ENCODE data around the gene NKD2. TPM values are rescaled to one million over a fixed set of nuclear protein-coding genes. Genes with fewer than 3 reads are reported as not detected.

Gene NKD2
- total and polyA plus RNA-seq, 2 of the 4 experiments (the other 2 are of a cell fraction): not detected

DNA sequence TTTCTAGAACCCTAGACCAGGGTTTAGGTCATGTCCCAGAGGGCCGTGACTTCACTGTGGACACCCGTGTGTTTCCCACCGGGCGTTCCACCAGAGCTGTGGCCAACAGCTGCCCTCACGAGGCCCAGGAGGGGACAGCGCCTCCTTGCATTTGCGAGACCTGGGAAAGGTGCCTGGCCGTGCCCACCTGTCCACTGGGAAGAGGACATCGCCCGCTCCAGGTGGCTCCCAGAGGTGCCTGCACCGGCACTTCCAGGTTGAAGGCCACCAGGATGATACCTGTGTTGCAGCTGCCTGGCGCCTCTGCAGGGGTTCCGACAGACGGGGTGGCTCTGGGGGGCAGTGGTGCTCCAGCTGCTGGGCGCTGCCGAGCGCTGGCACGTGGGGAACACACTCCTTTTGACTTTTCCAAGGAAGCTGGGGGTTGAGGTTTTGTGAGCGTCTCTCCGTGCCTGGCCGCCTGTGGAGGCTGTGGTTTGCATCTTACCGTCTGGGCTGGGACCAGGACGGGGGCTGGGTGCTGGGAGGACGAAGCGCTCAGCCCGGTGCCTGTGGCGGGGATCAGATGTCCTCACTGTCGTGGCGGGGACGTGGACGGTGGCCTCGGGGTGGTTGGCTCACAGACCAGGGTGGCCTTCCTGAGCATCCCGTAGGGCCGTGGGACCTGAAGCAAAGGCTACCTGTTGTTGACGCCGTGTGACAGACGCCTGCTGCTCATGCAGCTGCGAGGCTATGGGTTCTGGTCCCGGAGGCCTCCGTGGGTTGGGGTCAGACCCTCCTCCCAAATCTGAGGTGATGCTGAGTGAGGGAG is 19.2 kb downstream of the NKD2 start:
- no peak overlapping the region for H3K4me2 ChIP-seq (ENCODE audit: low read depth, low read length)
- no peak overlapping the region for H3K4me3 ChIP-seq (ENCODE audit: insufficient read depth, low read depth, low read length)
- POLR2A ChIA-PET (ENCODE audit: unreplicated experiment): no interaction called here

More for the DNA sequence above, 19.2 kb downstream of the NKD2 start:
- 87% methylated on average over 16 of the region's 40 CpGs; no CpG with 5 or more reads in 1 of the 2 experiments for WGBS, 2 experiments (ENCODE audit: extremely low coverage in 2 of 2, insufficient read length in 1 of 2)
- Histone ChIP-seq H3K36me3 (ENCODE audit: control insufficient read depth, insufficient read depth, low read length) (no peaks in the 10 kb centered on the region), H3K27me3 (ENCODE audit: control insufficient read depth, insufficient read depth, low read length) (peaks cover 18% of the 10 kb centered on the region), H3K4ac (ENCODE audit: low read depth, low read length) (no peak overlapping the region), H4K8ac (ENCODE audit: low read depth in 2 of 2, low read length in 2 of 2) (no peak overlapping the region), H3K14ac (replicated peaks; ENCODE audit: low read depth, low read length) (no peak overlapping the region), H3K4me1 (ENCODE audit: control insufficient read depth, insufficient read depth, low read length) (no peaks in the 10 kb centered on the region), H2BK5ac (ENCODE audit: low read depth, low read length, poor library complexity, severe bottlenecking) (no peak overlapping the region), H2AK9ac (replicated peaks; ENCODE audit: low read depth, low read length, poor library complexity) (no peak overlapping the region), H3K79me1 (ENCODE audit: low read depth in 1 of 2, low read length in 2 of 2) (no peaks in the 10 kb centered on the region), H4K5ac (ENCODE audit: low read depth, low read length) (no peak overlapping the region), H4K91ac (ENCODE audit: insufficient read depth, low read depth, low read length) (no peak overlapping the region), H2AFZ (replicated peaks; ENCODE audit: low read length, poor library complexity) (no peak overlapping the region), H3K23ac (ENCODE audit: low read depth, low read length) (no peak overlapping the region), H3K18ac (ENCODE audit: low read depth, low read length) (no peak overlapping the region), H2AK5ac (ENCODE audit: low read depth, low read length) (no peak overlapping the region), H3K9me1 (ENCODE audit: insufficient read depth, low read length) (no peaks in the 10 kb centered on the region), H4K20me1 (ENCODE audit: insufficient read depth, low read length) (no peaks in the 10 kb centered on the region), H3K9me3 (ENCODE audit: control insufficient read depth, insufficient read depth, low read length) (no peaks in the 10 kb centered on the region), H2BK20ac (ENCODE audit: low read depth, low read length) (no peak overlapping the region), H2BK120ac (ENCODE audit: low read depth, low read length) (no peak overlapping the region), H2BK15ac (ENCODE audit: low read depth, low read length) (no peak overlapping the region), H3K56ac (ENCODE audit: extremely low read depth, insufficient read depth, low read length) (no peak overlapping the region), H3K27ac (ENCODE audit: insufficient read depth, low read length) (no peak overlapping the region), H3K9ac (ENCODE audit: low read depth, low read length) (no peak overlapping the region)
- CTCF ChIA-PET: no interaction called here
- no TSS peak for BruUV-seq (replicated peaks)
- no peak for ATAC-seq (ENCODE audit: low read depth)
- no peak for TF ChIP-seq FOS (IDR thresholded peaks at IDR 0.05; ENCODE audit: low read depth, low read length)
- dilution Hi-C loops (cut with HindIII; ENCODE audit: low sequenced_read_pairs, unreplicated experiment) (no loop called here), in situ Hi-C loops (cut with MboI; ENCODE audit: low sequenced_read_pairs) (no loop called here), intact Hi-C loops (cut with micrococcal nuclease) (no loop called here)
- DNase-seq: no peak

Data from IMR-90 (cell line).